Hepatocyte (in vitro differentiated cells): ENCODE measurements around the gene ARMC10.

Experiments
- CTCF ChIP-seq: fragments of 200-600 bp; sonication (generic); IDR thresholded peaks from 2 replicates; pipeline ENCODE4 v1.5.1; 2016; ENCODE audit warnings: antibody characterized with exemption, mild to moderate bottlenecking; ENCODE audit not compliant: poor library complexity
- EZH2 ChIP-seq: fragments of 200-600 bp; sonication (generic); IDR thresholded peaks from 2 replicates; pipeline ENCODE4 v1.6.1; 2016; ENCODE audit warnings: antibody characterized with exemption, mild to moderate bottlenecking, borderline replicate concordance

GRCh38 chr7:103119791-103120291, 44.9 kb downstream of the ARMC10 start:
- TF ChIP-seq CTCF = no peak
- no peak for TF ChIP-seq EZH2
